AG09319 (cell line): ENCODE data around the gene AKAP1.

Experiments used
- DNase-seq: peaks from one replicate; pipeline ENCODE4 v3.0.0-alpha.2; 2010; ENCODE audit warnings: low read depth; ENCODE audit errors: extremely low read depth
- CTCF ChIP-seq: IDR thresholded peaks from 2 replicates; pipeline ENCODE4 v1.5.1; 2011; ENCODE audit warnings: low read depth, mild to moderate bottlenecking, inconsistent platforms, low read length, moderate library complexity

Gene AKAP1

GRCh38 chr17:57138956-57139576 is 54.0 kb downstream of the AKAP1 start:
- DNase-seq: no peak
- no peak for TF ChIP-seq CTCF

- no peak for TF ChIP-seq CTCF
- DNase-seq: no peak
These were observed 55.3 kb downstream of the AKAP1 start for GRCh38 chr17:57140316-57140715.

GRCh38 chr17:57142925-57143324 is 57.9 kb downstream of the AKAP1 start:
- no peak for DNase-seq
- no peak for TF ChIP-seq CTCF

- no peak for TF ChIP-seq CTCF
- no peak for DNase-seq
These were observed 58.3 kb downstream of the AKAP1 start for GRCh38 chr17:57143361-57143760.

GRCh38 chr17:57143919-57144318 is 58.9 kb downstream of the AKAP1 start:
- TF ChIP-seq CTCF: no peak
- DNase-seq: no peak

- TF ChIP-seq CTCF: no peak
- DNase-seq: no peak
These were observed 59.5 kb downstream of the AKAP1 start for GRCh38 chr17:57144567-57144966.

- DNase-seq: no peak
- no peak for TF ChIP-seq CTCF
These were observed 60.3 kb downstream of the AKAP1 start for GRCh38 chr17:57145347-57145746.
